Kidney epithelial cell (primary cell): ENCODE data around the gene SPTSSA. TPM values are rescaled to one million over a fixed set of nuclear protein-coding genes. Genes with fewer than 3 reads are reported as not detected.

Experiments
- DNase-seq: peaks from one replicate; pipeline ENCODE4 v3.0.0-alpha.2; 2010; ENCODE audit warnings: low read depth
- H3K27me3 ChIP-seq: 2 replicates; pipeline ENCODE4 v1.6.0; 2011; ENCODE audit warnings: low read length; ENCODE audit not compliant: control insufficient read depth, insufficient read depth
- H3K36me3 ChIP-seq: 2 replicates; pipeline ENCODE4 v1.5.1; 2011; ENCODE audit warnings: low read length; ENCODE audit not compliant: control insufficient read depth, insufficient read depth
- H3K4me3 ChIP-seq: 2 replicates; pipeline ENCODE4 v1.5.1; 2011; ENCODE audit warnings: low read depth, mild to moderate bottlenecking, control low read depth, low read length
- total RNA-seq: library from RNA; depleted of rRNA; stranded (reverse); fragments of >200 nt; gene quantifications from 2 replicates; pipeline ENCODE4 v1.2.3, GENCODE V29; 2015
- TF ChIP-seq, protein P1 (sequence below): IDR thresholded peaks from 2 replicates; pipeline ENCODE4 v1.5.1; 2011; ENCODE audit warnings: mild to moderate bottlenecking, moderate library complexity, low read length, control low read depth, inconsistent platforms; ENCODE audit not compliant: insufficient read depth, poor library complexity, severe bottlenecking

Gene SPTSSA
- total RNA-seq, 1 donor from 2014 or later, result 13.0 TPM

DNA sequence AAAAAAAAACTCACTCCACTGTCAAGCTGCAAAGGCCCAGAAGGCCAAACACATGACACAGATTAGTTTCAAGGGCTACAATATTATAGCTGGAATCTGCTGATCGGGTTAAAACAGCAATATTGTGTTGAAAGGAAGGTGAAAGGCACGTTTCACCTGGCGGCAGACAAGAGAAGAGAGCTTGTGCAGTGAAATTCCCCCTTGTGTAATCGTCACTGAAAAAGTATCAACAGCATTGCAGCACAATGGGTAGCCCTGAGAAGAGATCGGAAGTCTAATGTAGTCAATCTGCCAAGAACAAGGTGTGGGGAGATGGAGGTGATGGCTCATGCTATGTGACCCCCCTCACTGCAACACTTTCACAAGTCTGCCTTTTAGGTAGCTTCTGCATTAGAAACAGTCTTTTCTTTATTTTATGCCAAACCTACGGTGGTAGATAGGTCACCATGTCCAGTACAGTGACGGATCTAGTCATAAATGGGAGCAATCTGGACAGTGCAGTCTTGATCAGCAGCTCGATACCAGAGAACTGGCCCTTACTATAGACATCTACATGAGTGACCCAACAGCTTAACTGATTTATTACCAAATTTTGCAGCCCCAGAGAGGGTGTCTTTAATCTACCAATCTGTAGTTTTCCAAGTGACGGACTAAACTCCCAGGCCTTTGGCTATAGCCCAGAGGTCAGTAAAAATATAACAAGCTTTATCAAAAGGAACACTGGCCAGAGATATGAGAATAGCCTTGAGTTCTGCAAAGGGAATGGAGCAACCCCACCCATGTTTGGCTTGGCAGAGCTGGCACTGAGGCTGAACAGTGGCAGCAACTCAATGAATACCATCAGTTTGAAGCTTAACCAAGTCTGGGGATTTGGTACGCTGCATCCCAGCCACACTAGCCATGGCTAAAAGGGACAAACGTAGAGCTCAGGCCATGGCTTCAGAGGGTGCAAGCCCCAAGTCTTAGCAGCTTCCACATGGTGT lies 35.4 kb downstream of the SPTSSA start:
- Histone ChIP-seq H3K27me3 (no peaks in the 10 kb centered on the region), H3K36me3 (no peaks in the 10 kb centered on the region), H3K4me3 (no peak overlapping the region)
- no peak for DNase-seq
- TF ChIP-seq, protein P1, sequence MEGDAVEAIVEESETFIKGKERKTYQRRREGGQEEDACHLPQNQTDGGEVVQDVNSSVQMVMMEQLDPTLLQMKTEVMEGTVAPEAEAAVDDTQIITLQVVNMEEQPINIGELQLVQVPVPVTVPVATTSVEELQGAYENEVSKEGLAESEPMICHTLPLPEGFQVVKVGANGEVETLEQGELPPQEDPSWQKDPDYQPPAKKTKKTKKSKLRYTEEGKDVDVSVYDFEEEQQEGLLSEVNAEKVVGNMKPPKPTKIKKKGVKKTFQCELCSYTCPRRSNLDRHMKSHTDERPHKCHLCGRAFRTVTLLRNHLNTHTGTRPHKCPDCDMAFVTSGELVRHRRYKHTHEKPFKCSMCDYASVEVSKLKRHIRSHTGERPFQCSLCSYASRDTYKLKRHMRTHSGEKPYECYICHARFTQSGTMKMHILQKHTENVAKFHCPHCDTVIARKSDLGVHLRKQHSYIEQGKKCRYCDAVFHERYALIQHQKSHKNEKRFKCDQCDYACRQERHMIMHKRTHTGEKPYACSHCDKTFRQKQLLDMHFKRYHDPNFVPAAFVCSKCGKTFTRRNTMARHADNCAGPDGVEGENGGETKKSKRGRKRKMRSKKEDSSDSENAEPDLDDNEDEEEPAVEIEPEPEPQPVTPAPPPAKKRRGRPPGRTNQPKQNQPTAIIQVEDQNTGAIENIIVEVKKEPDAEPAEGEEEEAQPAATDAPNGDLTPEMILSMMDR, result no peak

DNA sequence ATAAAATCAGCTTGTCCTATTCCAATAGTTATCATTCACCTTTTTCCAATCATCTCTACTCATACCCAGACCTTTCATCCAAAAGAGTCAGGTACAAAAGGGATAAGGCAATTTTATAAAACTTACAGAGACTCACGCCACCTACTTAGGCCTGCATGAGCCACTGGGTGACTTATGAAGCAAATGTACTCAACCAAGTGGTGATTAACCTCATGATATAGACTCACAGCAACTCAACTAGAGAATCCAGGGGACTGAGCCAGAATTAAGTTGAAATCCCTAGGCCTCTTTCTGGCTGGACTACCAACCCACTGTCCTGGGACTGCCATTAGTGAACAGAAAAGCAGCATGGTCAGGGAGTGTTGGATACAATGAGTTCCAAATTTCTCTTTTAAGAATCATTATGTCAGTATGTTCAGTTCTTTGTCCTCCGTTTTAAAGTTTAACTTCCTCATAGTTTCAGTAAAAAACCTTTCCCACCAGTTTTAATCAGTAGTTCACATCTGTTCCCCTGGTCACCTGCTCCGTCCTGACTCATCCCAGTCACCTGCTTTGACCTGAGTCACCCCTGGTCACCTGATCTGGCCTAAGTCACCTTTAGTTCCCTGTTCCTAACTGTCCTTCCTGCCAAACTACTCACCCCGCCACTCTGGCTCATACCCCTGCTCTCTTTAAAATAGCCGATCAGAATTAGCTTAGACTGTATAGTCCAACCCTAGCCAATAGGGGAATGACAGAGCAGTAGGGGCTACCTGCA lies 36.8 kb downstream of the SPTSSA start:
- H3K36me3 ChIP-seq, result no peaks in the 10 kb centered on the region
- TF ChIP-seq, protein P1, result no peak
- H3K27me3 ChIP-seq, result no peaks in the 10 kb centered on the region
- H3K4me3 ChIP-seq, result no peak overlapping the region
- no peak for DNase-seq

DNA sequence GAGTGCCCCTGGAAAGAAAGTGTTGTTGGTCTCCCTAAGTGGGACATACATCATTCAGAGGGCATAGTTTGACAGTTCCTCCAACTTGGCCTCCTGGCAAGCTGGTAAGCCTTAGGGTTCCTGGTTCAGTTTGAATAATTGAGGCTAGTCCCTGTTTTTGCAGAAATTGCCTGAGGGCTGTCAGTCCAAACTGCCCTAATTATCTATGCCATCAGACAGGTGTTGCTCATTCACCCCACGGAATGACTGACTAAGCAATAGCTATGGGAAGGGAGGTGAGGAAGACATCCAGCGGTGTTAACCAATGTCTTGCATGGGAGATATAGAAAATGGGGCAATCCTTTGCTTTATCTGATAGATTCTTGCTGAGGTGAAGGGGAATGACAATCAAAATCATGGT lies 37.6 kb downstream of the SPTSSA start:
- no peak for DNase-seq
- TF ChIP-seq, protein P1, result no peak
- Histone ChIP-seq H3K4me3 (no peak overlapping the region), H3K36me3 (no peaks in the 10 kb centered on the region), H3K27me3 (no peaks in the 10 kb centered on the region)

DNA sequence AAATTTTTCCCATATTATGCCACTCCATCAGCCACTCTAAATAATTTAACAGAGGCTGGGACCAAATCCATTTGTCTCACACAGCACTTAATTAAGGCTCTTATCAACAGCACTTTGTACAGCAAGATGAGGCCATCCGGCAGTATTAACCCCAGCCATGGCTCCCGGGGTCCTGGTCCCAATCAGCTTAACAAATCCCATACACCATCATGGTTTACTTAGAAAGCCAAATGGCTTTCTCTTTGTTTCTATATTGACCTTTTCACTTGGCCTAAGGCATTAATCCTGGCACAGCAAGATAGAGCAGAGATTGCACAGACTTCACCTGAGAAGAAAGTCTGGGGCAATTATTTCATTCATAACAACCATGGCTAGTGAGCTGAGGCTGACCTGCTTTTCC lies 38.6 kb downstream of the SPTSSA start:
- TF ChIP-seq, protein P1, result no peak
- H3K27me3 ChIP-seq, result no peaks in the 10 kb centered on the region
- H3K4me3 ChIP-seq, result no peak overlapping the region
- DNase-seq, result no peak
- H3K36me3 ChIP-seq, result no peaks in the 10 kb centered on the region

DNA sequence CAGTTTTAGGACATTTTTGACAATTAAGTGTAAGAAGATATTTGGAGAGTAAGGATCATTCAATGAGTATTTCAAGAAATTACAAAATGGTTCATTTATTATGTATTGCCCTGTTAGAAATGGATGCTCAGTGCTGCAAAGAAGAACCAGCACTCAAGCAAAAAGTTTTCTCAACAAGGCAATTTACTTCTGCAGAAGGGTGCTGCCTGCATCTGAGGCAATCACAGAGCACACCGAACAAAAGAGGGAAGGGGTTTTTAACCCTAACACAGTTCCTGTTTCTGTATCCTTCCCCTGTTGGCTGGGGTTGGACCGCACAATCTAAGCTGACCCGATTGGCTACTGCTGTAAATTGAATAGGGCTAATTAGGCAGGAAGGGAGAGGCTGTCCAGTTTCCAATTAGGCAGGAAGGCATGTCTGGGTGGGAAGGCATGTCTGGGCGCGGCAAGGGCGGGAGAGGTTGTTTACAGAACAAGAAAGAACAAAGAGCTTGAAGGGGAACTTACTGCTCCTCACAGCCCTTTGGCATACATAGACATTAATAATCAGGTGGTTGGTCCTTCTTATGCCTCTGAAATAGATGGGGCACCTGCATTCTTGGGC lies 41.4 kb downstream of the SPTSSA start:
- DNase-seq, result no peak
- Histone ChIP-seq H3K27me3 (no peaks in the 10 kb centered on the region), H3K36me3 (no peaks in the 10 kb centered on the region), H3K4me3 (no peak overlapping the region)
- TF ChIP-seq, protein P1, result no peak
